ENCODE data around the gene CHPF2. TPM values are rescaled to one million over a fixed set of nuclear protein-coding genes. Genes with fewer than 3 reads are reported as not detected.

CHPF2 gene
- total RNA-seq, 4 donors from 2014 or later, result 14.2 to 28.3 (median 24.3) TPM

GRCh38 chr7:151241755-151242096 lies 9.4 kb downstream of the CHPF2 start:
- TF ChIP-seq CTCF (IDR thresholded peaks at IDR 0.05; ENCODE audit: low read depth), result no peak

- TF ChIP-seq CTCF (IDR thresholded peaks at IDR 0.05; ENCODE audit: low read depth), result no peak
Measured at GRCh38 chr7:151242159-151243044, 10.1 kb downstream of the CHPF2 start.

GRCh38 chr7:151243045-151243349 lies 10.7 kb downstream of the CHPF2 start:
- TF ChIP-seq CTCF (IDR thresholded peaks at IDR 0.05; ENCODE audit: low read depth), result no peak

GRCh38 chr7:151243408-151244195 lies 11.3 kb downstream of the CHPF2 start:
- TF ChIP-seq CTCF (IDR thresholded peaks at IDR 0.05; ENCODE audit: low read depth), result no peak

GRCh38 chr7:151244196-151244840 lies 12.0 kb downstream of the CHPF2 start:
- no peak for TF ChIP-seq CTCF (IDR thresholded peaks at IDR 0.05; ENCODE audit: low read depth)

GRCh38 chr7:151244841-151245346 lies 12.6 kb downstream of the CHPF2 start:
- no peak for TF ChIP-seq CTCF (IDR thresholded peaks at IDR 0.05; ENCODE audit: low read depth)
